Activated naive CD4-positive, alpha-beta T cell treated with anti-CD3 and anti-CD28 coated beads, Interleukin-2, amount 50 U/mL, for 24 hours (primary cell): Measurements from ENCODE around the gene DOP1A.

Experiments
- H3K27ac Mint-ChIP-seq: one replicate; pipeline ENCODE4 v1.8.0; 2021; ENCODE audit warnings: mild to moderate bottlenecking, mixed read lengths
- H3K27me3 Mint-ChIP-seq: one replicate; pipeline ENCODE4 v1.8.0; 2021; ENCODE audit warnings: mixed read lengths
- H3K36me3 Mint-ChIP-seq: one replicate; pipeline ENCODE4 v1.8.0; 2021; ENCODE audit warnings: mixed read lengths
- H3K4me1 Mint-ChIP-seq: one replicate; pipeline ENCODE4 v1.8.0; 2021; ENCODE audit warnings: mixed read lengths
- H3K4me3 Mint-ChIP-seq: one replicate; pipeline ENCODE4 v1.8.0; 2021; ENCODE audit warnings: mild to moderate bottlenecking, mixed read lengths
- H3K9me3 Mint-ChIP-seq: one replicate; pipeline ENCODE4 v1.8.0; 2021; ENCODE audit warnings: mixed read lengths

Gene DOP1A

GRCh38 chr6:83113258-83113657 is 45.8 kb downstream of the DOP1A start:
- Mint-ChIP-seq H3K9me3 (no peaks in the 10 kb centered on the region), H3K27me3 (no peaks in the 10 kb centered on the region), H3K4me1 (no peaks in the 10 kb centered on the region), H3K4me3 (no peak overlapping the region), H3K36me3 (peaks cover 9% of the 10 kb centered on the region), H3K27ac (no peak overlapping the region)

GRCh38 chr6:83114164-83114563 is 46.7 kb downstream of the DOP1A start:
- no peaks in the 10 kb centered on the region for H3K27me3 Mint-ChIP-seq
- no peak overlapping the region for H3K4me3 Mint-ChIP-seq
- H3K27ac Mint-ChIP-seq = no peak overlapping the region
- H3K36me3 Mint-ChIP-seq = peaks cover 6% of the 10 kb centered on the region
- no peaks in the 10 kb centered on the region for H3K4me1 Mint-ChIP-seq
- H3K9me3 Mint-ChIP-seq = no peaks in the 10 kb centered on the region

GRCh38 chr6:83117802-83118201 is 50.3 kb downstream of the DOP1A start:
- H3K4me1 Mint-ChIP-seq = no peaks in the 10 kb centered on the region
- H3K9me3 Mint-ChIP-seq = no peaks in the 10 kb centered on the region
- no peaks in the 10 kb centered on the region for H3K27me3 Mint-ChIP-seq
- peaks cover 3% of the 10 kb centered on the region for H3K36me3 Mint-ChIP-seq
- no peak overlapping the region for H3K4me3 Mint-ChIP-seq
- H3K27ac Mint-ChIP-seq = no peak overlapping the region

GRCh38 chr6:83119742-83120300 is 52.4 kb downstream of the DOP1A start:
- no peaks in the 10 kb centered on the region for H3K9me3 Mint-ChIP-seq
- peaks cover 7% of the 10 kb centered on the region for H3K36me3 Mint-ChIP-seq
- H3K27ac Mint-ChIP-seq = no peak overlapping the region
- H3K27me3 Mint-ChIP-seq = no peaks in the 10 kb centered on the region
- no peaks in the 10 kb centered on the region for H3K4me1 Mint-ChIP-seq
- no peak overlapping the region for H3K4me3 Mint-ChIP-seq

GRCh38 chr6:83124553-83124952 is 57.1 kb downstream of the DOP1A start:
- H3K27me3 Mint-ChIP-seq = no peaks in the 10 kb centered on the region
- H3K36me3 Mint-ChIP-seq = peaks cover 12% of the 10 kb centered on the region
- H3K27ac Mint-ChIP-seq = peak overlapping the region; percentile 3
- H3K4me1 Mint-ChIP-seq = no peaks in the 10 kb centered on the region
- H3K9me3 Mint-ChIP-seq = no peaks in the 10 kb centered on the region
- no peak overlapping the region for H3K4me3 Mint-ChIP-seq

GRCh38 chr6:83125425-83125824 is 58.0 kb downstream of the DOP1A start:
- Mint-ChIP-seq H3K9me3 (no peaks in the 10 kb centered on the region), H3K4me1 (no peaks in the 10 kb centered on the region), H3K27me3 (no peaks in the 10 kb centered on the region), H3K4me3 (no peak overlapping the region), H3K27ac (no peak overlapping the region), H3K36me3 (peaks cover 13% of the 10 kb centered on the region)

GRCh38 chr6:83126223-83126622 is 58.8 kb downstream of the DOP1A start:
- Mint-ChIP-seq H3K27ac (no peak overlapping the region), H3K27me3 (no peaks in the 10 kb centered on the region), H3K9me3 (no peaks in the 10 kb centered on the region), H3K4me1 (no peaks in the 10 kb centered on the region), H3K36me3 (peaks cover 14% of the 10 kb centered on the region), H3K4me3 (no peak overlapping the region)

- Mint-ChIP-seq H3K27me3 (no peaks in the 10 kb centered on the region), H3K4me1 (no peaks in the 10 kb centered on the region), H3K4me3 (no peak overlapping the region), H3K27ac (no peak overlapping the region), H3K9me3 (no peaks in the 10 kb centered on the region), H3K36me3 (peaks cover 14% of the 10 kb centered on the region)
Observed at GRCh38 chr6:83126807-83127206, 59.3 kb downstream of the DOP1A start.

GRCh38 chr6:83127258-83127657 is 59.8 kb downstream of the DOP1A start:
- H3K9me3 Mint-ChIP-seq = no peaks in the 10 kb centered on the region
- H3K4me3 Mint-ChIP-seq = no peak overlapping the region
- no peaks in the 10 kb centered on the region for H3K4me1 Mint-ChIP-seq
- H3K27me3 Mint-ChIP-seq = no peaks in the 10 kb centered on the region
- peaks cover 14% of the 10 kb centered on the region for H3K36me3 Mint-ChIP-seq
- H3K27ac Mint-ChIP-seq = no peak overlapping the region

- H3K4me3 Mint-ChIP-seq = no peak overlapping the region
- no peaks in the 10 kb centered on the region for H3K27me3 Mint-ChIP-seq
- H3K36me3 Mint-ChIP-seq = peaks cover 14% of the 10 kb centered on the region
- no peaks in the 10 kb centered on the region for H3K9me3 Mint-ChIP-seq
- H3K4me1 Mint-ChIP-seq = no peaks in the 10 kb centered on the region
- H3K27ac Mint-ChIP-seq = no peak overlapping the region
Observed at GRCh38 chr6:83127976-83128375, 60.5 kb downstream of the DOP1A start.

- Mint-ChIP-seq H3K4me3 (no peak overlapping the region), H3K4me1 (no peaks in the 10 kb centered on the region), H3K27me3 (no peaks in the 10 kb centered on the region), H3K9me3 (no peaks in the 10 kb centered on the region), H3K36me3 (peaks cover 14% of the 10 kb centered on the region), H3K27ac (no peak overlapping the region)
Observed at GRCh38 chr6:83132121-83132520, 64.7 kb downstream of the DOP1A start.

- Mint-ChIP-seq H3K36me3 (peaks cover 16% of the 10 kb centered on the region), H3K27ac (no peak overlapping the region), H3K4me1 (no peaks in the 10 kb centered on the region), H3K4me3 (no peak overlapping the region), H3K9me3 (no peaks in the 10 kb centered on the region), H3K27me3 (no peaks in the 10 kb centered on the region)
Observed at GRCh38 chr6:83138118-83138722, 70.7 kb downstream of the DOP1A start.

GRCh38 chr6:83138758-83139157 is 71.3 kb downstream of the DOP1A start:
- Mint-ChIP-seq H3K9me3 (no peaks in the 10 kb centered on the region), H3K36me3 (peaks cover 20% of the 10 kb centered on the region), H3K27me3 (no peaks in the 10 kb centered on the region), H3K4me1 (no peaks in the 10 kb centered on the region), H3K4me3 (no peak overlapping the region), H3K27ac (no peak overlapping the region)

- Mint-ChIP-seq H3K27ac (no peak overlapping the region), H3K4me3 (no peak overlapping the region), H3K4me1 (no peaks in the 10 kb centered on the region), H3K9me3 (no peaks in the 10 kb centered on the region), H3K27me3 (no peaks in the 10 kb centered on the region), H3K36me3 (peaks cover 2% of the 10 kb centered on the region)
Observed at GRCh38 chr6:83151114-83151513, 83.6 kb downstream of the DOP1A start.

GRCh38 chr6:83152913-83153312 is 85.4 kb downstream of the DOP1A start:
- Mint-ChIP-seq H3K4me3 (no peak overlapping the region), H3K27ac (no peak overlapping the region), H3K9me3 (no peaks in the 10 kb centered on the region), H3K27me3 (no peaks in the 10 kb centered on the region), H3K36me3 (peaks cover 2% of the 10 kb centered on the region), H3K4me1 (no peaks in the 10 kb centered on the region)

- Mint-ChIP-seq H3K27ac (peak overlapping the region; percentile 30), H3K36me3 (peaks cover 2% of the 10 kb centered on the region), H3K4me3 (no peak overlapping the region), H3K27me3 (no peaks in the 10 kb centered on the region), H3K4me1 (no peaks in the 10 kb centered on the region), H3K9me3 (no peaks in the 10 kb centered on the region)
Observed at GRCh38 chr6:83153883-83154521, 86.5 kb downstream of the DOP1A start.
